ENCODE measurements around the gene QRICH2.
"Not testable (repeated sequence)": the region's sequence is repeated elsewhere in the genome, so short reads cannot be mapped to it uniquely, and the experiment has no call there.

QRICH2 gene

DNA sequence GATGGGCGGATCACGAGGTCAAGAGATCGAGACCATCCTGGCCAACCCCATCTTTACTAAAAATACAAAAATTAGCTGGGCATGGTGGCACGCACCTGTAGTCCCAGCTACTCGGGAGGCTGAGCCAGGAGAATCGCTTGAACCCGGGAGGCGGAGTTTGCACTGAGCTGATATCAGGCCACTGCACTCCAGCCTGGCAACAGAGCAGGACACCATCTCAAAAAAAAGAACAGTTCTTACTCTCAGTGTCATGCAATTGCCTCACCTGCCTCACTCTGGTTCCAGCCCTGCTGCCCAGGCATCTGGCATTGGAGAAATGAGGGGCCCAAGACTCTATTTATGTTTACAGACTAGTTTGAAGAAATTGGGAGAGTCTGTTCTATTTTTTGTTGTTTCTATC lies 63.4 kb downstream of the QRICH2 start:
- not testable (repeated sequence) for DNase-seq

GRCh38 chr17:76243826-76244679 lies 64.0 kb downstream of the QRICH2 start:
- peak in 1 of 2 experiments; percentile 38 for DNase-seq

GRCh38 chr17:76241691-76242255 lies 66.3 kb downstream of the QRICH2 start:
- no peak for DNase-seq

GRCh38 chr17:76241204-76241538 lies 66.9 kb downstream of the QRICH2 start:
- no peak for DNase-seq

DNA sequence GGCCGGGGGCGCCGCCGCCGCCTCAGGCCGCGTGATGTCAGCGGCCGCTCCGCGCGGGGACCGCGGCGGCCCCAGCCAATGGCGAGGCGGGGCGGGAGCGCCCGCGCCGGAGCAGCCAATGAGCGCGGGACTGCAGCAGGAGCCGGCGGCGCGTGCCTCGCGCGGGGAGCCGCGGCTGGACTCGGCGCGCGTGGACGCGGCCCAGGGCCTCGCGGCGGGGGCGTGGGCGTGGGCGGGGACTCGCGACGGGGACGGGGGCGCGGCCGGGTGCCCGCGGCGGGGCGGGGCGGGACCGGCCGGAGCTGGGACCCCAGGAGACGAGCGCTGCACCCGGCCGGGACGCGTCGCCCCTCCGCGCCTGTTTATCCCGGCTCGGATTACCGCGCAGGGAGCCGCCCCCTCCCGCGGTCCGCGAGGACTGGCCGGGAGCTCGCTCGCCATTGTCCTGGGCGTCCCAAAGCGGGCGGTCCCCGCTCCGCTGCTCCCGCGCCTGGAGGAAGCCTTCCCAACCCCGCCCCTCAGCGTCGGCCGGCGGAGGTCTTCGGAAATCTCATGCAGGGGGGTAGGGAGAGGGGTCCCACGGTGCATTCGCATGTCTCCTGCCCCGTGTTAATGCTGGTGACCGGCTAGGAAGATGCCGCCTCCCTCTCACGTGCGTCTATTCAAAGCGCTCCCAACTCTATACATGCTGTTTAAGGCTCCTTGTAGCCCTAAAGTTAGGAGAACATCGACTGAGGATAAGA lies 67.4 kb downstream of the QRICH2 start, which contains the start of gene RNF157:
RNF157 (minus strand) TSS at position 33 of the 743 bp plus-strand sequence. CDS start 253 bp downstream, outside the sequence.
- peak; percentile 35 to 85 for DNase-seq

DNA sequence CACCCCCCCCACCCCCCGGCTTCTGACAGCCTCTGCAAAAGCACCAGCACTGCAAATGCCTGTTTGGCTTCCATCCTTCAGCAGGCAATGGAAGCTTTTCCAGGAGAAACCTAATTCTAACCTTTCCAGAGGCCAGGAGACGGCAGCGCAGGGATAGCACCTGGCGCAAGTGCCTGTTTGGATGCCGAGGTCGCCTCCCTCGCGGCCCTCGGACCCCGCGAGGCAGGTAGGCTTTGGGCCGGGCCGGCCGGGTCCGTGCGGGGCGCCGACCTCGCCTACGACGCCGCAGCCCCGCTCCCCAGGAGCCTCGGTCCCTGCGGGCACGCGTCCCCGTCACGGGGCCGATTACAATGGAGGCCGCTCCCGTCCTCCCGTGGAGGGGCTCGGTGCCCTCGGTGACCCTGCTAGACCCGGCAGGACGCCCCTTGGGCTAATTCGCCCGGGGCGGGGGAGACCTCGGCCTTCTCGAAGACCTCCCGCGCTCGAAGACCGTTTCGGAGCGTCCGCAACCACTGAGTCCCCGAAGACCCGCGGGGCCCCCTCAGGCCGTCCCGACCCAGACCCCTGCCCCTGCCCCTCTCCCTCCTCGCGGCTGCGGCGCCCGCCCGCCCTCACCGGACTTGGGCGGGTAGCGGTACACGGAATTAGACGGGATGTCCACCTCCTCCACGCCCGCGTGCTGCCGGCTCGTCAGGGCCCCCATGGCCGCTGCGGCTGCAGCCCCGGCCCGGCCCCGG lies 68.4 kb downstream of the QRICH2 start:
- DNase-seq = no peak

- DNase-seq = no peak
Measured at GRCh38 chr17:76238847-76239537, 69.1 kb downstream of the QRICH2 start.

GRCh38 chr17:76237859-76238313 lies 70.2 kb downstream of the QRICH2 start:
- DNase-seq = no peak

DNA sequence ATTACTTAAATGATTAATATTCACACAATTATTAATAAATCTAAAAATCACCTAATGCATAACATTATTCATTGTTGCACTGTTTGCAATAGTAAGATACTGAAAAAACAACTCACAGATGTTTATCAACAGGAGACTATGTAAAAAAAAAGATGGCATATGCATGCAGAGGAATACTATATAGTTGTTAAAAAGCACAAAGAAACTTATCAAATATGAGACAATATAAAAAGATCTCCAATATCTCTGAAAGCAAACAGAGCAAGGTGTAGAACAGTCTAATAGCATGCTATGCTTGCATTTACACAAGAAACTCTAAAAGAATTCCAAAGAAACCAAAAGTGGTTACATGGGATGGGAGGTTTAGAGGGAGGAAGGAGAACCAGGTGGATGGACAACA lies 71.5 kb downstream of the QRICH2 start:
- DNase-seq = no peak

- no peak for DNase-seq
Measured at GRCh38 chr17:76235883-76236282, 72.2 kb downstream of the QRICH2 start.

DNA sequence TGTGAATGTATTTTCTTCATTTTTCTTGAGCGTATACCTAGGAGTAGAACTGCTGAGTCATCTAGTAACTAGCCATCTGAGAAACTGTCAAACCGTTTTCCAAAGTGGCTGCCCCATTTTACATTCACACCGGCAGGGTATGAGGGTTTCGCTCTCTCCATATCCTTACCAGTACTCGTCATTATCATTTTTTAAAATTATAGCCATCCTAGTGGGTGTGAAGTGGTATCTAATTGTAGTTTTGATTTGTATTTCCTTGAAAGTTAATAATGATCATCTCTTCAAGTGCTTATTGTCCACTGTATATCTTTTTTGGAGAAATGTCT lies 73.8 kb downstream of the QRICH2 start:
- no peak for DNase-seq

GRCh38 chr17:76233588-76234353 lies 74.3 kb downstream of the QRICH2 start:
- DNase-seq = no peak

DNA sequence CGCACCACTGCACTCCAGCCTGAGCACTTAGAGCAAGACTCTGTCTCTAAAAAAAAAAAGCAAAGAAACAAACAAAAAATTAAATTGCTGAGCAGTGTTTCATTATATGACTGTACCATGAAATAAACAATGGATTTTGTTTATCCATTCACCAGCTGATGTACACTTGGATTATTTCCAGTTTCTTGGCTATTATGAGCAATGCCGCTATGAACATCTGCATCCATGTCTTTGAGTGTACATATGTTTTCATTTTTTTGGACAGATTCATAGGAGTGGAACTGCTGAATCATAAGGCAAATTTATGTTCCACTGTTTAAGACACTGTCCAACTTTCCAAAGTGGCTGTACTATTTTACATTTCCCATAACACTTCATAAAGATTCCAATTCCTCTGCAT lies 75.7 kb downstream of the QRICH2 start:
- peak in 1 of 2 experiments; percentile 39 for DNase-seq

DNA sequence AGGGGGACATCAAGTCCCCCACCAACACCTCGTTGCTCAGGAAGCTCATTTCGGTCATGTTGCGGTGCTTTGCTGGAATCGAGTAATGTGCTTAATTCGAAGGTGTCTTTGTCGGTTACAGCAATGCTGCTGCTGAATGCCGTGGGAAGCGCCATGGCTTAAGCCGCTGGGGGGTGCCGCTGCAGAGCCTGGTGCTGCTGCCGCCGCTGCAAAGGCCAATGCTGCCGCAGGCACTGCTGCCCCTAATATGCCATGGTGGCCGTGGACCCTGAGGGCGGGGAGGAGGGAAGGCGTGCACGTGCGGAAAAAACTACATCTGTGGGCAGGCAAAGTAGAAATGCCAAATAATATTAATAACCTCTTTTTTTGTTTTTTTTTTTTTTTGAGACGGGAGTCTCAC lies 81.3 kb downstream of the QRICH2 start:
- DNase-seq = not testable (repeated sequence)

DNA sequence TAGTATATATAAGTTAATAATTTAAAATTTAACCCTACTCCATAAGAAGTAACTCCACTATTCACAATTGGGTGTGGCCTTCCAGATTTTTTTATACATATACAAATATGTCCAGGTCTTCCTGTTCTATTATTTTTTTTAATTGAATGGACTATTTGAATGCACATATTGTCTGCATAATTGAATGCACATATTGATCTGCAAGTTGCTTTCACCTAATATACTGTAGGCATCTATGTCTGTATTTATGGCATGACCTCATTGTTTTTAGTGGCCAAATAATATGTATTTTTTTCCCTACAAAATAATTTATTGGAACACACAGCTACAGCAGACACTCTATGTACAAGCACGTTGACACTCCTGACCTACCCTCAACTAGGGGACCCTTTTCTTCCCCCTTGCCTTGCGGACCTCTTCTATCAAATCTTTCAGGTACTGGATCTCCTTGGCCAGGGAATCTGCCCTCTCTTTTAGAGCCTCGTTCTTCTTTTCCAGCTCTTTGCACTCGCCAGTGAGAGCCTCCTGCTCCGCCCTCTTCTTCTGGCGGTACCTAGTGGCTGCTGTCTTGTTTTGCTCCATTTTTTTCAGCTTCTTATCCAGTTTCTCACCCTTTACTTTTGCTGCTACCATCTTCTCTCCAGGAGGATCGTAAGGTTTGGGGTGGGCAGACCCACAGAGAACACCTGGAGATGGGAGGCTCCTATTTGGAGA lies 82.5 kb downstream of the QRICH2 start:
- DNase-seq = not testable (repeated sequence)
